PC-3 (cell line): Measurements from ENCODE around the gene DLG2.

Experiments used
- CTCF ChIP-seq: fragments of 300-600 bp; sonication (generic); conservative IDR thresholded peaks from 2 replicates; pipeline ENCODE4 v1.5.1; 2017; ENCODE audit warnings: antibody characterized with exemption, low read depth, mild to moderate bottlenecking, low read length
- EZH2 ChIP-seq: fragments of 300-600 bp; sonication (generic); IDR thresholded peaks from one replicate; pipeline ENCODE4 v1.6.1; 2017; ENCODE audit warnings: antibody characterized with exemption, mild to moderate bottlenecking, low read length; ENCODE audit not compliant: unreplicated experiment
- EZH2phosphoT487 ChIP-seq: fragments of 300-600 bp; sonication (generic); IDR thresholded peaks from 2 replicates; pipeline ENCODE4 v1.6.1; 2018; ENCODE audit warnings: mild to moderate bottlenecking, antibody characterized with exemption, low read length, borderline replicate concordance

GRCh38 chr11:85266646-85267045, 360.5 kb downstream of the DLG2 start:
- no peak for TF ChIP-seq CTCF
- TF ChIP-seq EZH2phosphoT487, result no peak
- TF ChIP-seq EZH2, result no peak
